GM19023 (cell line): ENCODE data around the gene HSFX3.
"Not testable (repeated sequence)": the region's sequence is repeated elsewhere in the genome, so short reads cannot be mapped to it uniquely, and the experiment has no call there.

Experiments
- ATAC-seq: cut with Tn5 transposase; IDR thresholded peaks from one replicate; pipeline ENCODE4 v1.9.1; 2021; ENCODE audit warnings: mild to moderate bottlenecking, moderate library complexity; ENCODE audit not compliant: unreplicated experiment

The HSFX3 gene

DNA sequence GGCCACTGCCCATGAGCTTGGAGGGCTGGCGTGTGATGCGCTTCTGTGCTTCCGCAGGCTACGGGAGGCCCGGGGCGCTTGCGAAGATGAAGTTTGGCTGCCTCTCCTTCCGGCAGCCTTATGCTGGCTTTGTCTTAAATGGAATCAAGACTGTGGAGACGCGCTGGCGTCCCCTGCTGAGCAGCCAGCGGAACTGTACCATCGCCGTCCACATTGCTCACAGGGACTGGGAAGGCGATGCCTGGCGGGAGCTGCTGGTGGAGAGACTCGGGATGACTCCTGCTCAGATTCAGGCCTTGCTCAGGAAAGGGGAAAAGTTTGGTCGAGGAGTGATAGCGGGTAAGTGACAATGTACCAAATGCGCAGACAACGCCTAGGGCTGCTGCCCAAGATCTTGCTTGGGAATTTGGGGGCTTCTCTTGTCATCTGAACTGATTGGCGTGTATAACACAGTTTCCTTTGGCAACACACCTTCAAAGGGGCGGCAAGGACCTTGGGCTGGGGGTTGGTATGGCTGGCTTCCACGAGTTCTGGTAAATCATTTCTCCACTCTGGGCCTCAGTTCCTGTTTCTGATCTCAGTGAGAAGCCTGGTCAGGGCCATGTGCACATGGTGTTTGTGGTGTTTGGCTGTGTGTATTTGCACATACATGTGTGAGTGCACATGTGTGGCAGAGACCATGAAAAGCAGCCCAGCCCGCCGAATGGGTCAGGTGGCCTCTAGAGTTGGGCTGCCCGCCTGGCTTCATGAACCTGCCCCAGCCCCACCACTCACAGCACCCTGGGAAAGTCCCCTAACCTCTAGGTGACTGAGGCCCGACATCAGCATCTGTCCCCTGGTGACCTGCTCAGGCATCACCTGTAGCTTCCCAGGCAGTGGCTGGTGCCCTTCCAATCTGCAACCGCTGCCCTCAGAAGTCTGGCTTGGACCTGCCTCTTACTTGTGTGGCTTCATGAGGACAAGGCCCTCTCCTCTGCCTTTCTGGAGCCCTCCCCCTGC lies 3.9 kb downstream of the HSFX3 start:
- ATAC-seq: peak; percentile 37

DNA sequence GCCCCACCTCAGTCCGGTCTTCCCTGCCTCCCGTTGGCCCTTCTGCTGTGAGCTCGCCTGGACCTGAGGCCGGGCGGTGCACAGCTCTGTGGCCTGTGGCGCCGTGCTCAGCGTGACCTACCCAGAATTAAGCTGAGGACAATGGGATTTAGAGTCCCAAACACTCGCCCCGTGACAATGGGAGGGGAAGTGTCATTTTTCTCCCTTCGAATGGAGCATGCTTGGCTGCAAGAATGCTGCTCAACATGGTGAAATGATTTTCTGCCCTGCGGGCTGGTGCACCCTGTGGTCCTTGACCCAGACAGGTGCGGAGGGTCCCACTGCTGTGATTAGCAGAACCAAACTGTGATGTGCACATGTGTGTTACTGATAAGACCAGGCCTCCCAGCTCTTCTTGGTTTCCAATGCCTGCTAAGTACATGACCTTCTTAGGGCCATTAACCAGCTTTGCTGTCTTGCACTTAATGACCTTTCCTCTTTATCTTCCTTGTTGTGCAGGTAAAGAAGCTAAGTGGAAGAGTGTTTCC lies 8.1 kb downstream of the HSFX3 start:
- ATAC-seq: no peak

DNA sequence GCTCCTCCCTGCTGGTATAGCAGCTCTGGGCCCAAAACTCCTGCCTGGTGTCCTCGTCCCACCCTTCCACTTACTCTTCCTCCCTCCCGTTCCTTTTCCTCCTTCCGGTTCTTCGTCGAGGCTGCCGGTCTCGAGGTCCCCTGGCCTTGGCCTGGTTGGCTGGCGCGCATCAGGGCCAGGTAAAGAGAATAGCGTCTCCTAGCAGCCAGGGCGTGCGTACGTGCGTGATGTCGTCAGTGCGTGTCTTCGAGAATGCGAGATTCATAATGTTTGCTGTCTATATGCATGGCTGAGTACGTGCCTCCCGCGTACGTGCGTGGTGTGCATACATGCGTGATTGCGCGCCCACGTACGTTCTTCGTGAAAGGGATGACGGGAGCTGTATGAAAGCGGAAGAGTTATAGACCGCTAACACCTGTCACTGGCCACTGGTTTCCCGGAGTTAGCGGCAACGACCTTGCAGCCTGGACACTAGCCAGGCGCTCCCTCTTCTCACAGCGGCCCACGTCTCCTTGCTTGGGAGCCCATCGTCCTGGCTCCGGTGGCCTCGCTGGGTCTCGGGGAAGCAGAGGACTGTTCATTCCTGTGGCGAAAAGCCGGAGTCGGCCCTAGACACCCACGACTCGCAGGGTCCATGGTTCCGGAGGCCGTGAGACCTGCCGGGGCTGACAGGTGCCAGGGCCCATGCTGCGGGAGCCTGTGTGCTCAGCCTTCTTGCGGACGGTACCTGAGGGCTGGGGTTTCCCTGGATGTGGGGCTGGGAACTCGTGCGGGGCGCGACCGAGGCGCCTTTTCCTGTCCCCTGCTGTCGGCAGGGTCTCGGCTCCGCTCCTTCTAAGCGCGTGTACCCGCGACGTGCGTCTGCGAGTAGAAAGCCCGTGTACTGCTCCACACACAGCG lies 8.9 kb downstream of the HSFX3 start, which contains the start of gene EOLA1:
EOLA1 (plus strand) TSS at position 392 of the 900 bp plus-strand sequence. CDS start 4,619 bp downstream, outside the sequence.
- peak; percentile 77 for ATAC-seq

DNA sequence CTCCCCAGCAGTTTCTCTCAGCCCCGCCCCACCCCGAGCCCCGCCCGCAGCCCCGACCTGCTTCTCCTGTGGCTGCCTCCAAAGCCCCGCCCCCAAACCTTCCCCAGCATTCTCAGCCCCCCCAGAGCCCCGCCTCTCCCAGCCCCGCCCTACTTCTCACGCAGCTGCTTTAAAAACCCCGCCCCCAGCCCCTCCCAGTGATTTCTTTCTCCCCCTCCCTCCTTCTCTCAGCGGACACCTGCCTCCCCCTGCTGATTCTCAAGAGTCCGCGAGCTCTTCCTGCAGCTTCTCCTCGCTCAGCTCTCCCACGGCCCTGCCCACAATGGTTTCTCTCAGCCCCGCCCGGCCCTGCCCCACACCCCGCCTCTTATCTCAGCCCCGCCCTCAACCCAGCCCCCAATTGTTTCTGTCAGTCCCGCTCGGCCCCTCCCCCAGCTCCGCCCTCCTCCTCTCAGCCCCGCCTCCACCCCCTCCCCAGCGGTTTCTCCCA lies 9.5 kb downstream of the HSFX3 start:
- ATAC-seq: peak; percentile 3

DNA sequence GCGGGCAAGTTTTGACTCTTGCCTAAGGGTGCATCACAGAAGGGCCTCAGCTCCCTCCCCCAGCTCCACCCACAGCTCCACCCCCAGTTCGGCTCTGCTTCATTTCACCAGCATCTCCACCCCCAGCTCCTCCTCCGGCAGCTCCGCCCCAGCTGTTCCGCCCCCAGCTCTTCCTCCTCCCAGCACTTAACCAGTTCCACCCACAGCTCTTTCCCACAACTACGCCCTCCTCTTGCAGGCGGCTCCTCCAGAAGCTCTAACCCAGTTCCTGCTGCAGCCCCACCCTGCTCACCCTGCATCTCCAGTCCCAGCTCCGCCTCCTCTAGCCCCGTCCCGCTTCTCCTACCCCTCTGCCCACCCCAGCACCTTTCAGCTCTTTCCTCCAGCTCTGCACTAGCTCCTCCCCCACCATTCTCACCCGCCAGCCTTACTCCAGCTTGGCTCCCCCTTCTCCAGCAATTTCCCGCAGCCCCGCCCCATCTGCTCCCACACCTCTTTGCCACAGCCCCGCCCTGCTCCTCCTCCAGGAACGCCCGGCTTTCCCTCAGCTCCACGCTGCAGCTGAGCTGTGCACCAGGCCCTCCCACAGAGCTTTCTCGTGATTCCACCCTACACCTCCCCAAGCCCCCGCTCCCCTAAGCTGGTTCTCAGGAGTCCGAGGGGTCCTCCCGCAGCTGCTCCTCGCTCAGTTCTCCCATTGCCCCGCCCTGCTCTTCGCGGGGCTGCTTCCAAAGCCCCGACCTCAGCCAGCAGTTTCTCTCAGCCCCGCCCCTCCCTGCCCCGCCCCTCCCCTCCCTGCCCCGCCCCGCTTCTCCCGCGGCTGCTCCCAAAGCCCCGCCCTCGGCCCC lies 10.2 kb downstream of the HSFX3 start:
- peak; percentile 45 for ATAC-seq

DNA sequence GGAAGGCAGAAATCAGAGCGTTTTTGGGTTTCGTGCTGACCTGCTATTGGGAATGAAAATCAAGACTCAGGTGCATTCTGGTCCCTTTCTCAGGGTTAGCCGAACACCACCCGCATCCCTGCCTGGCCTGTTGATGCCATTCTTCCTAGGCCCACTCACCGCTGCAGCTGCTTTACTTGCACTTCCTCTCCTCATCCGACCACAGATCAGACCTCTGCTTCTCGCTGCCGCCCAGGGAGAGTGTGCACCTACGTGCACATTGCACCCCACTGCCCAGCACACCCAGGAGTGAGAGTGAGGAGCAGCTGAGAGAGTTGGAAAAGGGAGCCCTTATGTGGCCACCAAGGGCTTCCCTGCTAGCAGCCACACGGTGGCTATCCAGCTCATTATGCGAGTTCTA lies 12.2 kb downstream of the HSFX3 start:
- not testable (repeated sequence) for ATAC-seq

DNA sequence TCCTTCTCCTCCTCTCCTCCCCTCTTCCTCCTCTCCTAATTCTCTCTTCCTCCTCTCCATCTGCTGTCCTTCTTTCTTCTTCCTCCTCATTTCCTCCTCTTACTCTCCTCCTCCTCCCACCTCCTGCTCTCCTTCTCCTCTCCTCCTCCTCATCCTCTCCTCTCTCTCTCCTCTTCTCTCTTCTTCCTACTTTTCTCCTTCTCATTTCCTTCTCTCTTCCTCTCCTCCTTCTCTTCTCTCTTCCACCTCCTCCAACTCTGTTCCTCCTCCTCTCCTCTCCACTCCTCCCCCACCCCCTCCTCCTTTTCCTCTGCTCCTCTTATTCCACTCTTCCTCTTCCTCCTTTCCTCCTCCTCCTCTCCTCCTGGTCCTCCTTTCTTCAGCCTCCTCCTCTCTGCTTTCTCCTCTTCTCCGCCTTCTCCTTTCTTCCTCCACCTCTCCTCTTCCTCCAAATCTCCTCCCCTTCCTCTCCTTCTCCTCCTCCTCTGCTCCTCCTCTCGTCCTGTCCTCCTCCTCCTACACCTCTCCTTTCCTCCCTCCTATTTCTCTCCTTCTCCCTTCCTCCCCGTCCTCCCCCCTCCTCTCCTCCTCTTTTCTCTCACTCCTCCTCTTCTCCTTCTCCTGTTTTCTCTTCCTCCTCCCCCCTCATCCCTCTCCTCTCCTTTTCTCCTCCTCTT lies 14.7 kb downstream of the HSFX3 start:
- not testable (repeated sequence) for ATAC-seq

DNA sequence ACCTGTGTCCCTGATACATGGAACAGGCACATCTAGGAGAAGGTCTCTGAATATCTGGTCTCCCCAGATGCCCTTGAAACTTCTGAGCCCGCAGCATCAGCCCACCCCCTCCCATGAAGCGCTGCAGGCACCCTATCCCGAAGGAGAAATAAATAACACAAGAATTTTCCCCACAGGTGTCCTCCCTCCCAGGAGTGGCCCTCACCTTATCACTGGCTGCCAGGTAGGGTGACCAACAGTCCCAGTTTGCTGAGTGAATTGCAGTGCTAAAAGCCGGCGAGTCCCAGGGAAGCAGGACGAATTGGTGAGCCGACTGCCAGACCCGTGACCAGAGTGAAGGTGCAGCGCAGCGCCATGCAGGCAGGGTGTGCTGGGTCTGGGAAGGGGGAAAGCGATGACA lies 15.7 kb downstream of the HSFX3 start:
- not testable (repeated sequence) for ATAC-seq

DNA sequence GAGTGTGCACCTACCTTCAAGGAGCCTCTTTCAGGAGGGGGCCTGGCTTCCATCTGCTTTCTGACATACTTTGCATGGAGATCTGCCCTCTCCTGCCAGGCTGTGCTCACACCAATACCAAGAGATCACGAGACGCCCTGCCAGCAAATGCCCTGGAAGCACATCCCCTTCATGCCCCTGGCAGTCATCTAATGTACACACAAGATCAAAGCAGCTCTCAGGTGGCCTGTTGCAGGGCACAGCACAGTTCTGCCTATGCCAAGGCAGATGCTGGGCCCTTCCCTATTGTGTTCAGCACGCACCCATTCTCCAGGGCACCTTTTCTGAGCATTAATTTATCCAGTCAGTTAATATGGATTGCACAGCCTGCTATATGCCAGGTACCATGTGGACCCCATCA lies 16.9 kb downstream of the HSFX3 start:
- not testable (repeated sequence) for ATAC-seq

DNA sequence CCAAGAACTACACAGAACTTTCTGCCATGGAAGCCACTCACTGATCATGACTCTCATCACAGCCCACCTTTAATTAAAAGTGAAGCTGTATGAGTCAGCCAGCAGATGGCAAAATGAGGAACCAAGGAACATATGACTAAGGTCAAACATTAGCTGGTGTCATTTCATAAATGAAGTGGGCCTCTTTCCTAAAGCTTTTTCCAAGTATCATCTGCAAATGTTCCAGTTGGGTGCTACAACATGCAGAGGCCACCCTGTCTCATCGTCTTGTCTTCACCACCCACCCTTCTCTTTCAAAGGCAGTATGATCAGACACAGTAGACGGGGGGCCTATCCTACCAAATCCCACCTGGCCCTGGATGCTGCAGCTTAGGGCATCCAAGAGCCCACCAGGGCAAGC lies 18.1 kb downstream of the HSFX3 start:
- ATAC-seq: no peak

DNA sequence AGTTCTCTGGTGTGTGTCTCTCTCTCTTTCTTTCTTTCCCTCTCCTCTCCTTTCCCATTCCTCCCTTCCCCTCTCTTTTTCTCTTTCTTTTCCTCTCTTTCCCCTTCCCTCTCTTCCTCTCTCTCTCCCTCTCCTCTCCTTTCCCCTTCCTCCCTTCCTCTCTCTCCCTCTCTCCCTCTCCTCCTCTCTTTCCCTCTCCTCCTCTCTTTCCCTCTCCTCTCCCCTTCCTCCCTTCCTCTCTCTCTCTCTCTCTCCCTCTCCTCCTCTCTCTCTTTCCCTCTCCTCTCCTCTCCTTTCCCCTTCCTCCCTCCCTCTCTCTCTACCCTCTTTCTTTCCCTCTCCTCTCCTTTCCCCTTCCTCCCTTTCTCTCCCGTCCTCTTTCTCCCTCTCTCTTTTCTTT lies 21.3 kb downstream of the HSFX3 start:
- no peak for ATAC-seq

DNA sequence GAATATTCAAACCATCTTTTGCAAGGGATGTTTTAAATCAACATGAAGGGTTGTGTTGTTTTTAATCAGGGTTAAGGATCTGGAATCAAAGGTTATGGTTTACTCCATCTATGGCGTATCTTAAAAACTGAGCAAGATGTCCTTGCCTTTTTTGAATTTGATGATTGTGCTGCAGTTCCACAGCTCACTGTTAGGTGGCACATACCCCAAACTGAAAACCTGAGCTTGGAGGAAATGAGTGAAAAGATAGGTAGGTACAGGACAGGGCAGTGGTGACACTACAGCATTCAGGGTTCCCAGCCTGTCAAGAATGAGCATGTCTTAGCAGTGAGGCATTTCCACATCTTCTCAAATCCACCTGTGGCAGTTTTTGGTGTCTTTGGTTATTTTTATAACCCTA lies 22.0 kb downstream of the HSFX3 start:
- peak; percentile 23 for ATAC-seq

DNA sequence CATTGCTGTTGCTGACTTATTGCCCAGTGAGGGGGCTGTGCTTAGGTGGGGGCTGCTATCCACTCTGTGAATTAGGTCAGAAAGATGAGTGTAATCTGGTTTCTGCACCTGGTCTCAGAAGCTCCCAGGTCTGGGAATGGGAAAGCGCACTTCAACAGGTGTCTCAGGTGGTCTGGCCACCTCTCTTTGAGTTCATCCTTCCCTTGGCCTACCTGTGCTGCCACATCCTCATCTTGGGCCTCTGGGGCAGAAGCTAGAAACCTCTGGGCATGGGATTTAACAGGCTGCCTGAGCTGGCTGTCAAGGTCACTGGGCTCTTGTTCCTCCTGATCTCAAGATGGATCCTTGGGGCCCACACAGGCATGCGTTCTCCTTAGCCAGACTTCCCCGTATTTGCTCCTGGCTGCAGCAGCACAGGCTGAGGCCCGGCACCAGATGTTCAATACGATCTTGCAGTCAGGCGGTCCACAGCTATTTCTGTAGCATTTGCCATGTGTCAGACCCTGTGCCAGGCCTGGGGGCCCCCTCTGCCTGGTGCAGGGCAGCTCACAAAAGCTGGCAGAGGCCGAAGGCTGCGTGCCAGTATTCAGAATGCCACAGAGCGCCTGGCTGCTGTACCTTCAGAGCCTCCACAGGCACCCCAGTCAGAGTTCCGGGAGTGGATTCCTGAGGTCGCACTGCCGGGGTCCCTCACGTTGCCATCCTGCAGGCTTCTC lies 23.2 kb downstream of the HSFX3 start:
- not testable (repeated sequence) for ATAC-seq

DNA sequence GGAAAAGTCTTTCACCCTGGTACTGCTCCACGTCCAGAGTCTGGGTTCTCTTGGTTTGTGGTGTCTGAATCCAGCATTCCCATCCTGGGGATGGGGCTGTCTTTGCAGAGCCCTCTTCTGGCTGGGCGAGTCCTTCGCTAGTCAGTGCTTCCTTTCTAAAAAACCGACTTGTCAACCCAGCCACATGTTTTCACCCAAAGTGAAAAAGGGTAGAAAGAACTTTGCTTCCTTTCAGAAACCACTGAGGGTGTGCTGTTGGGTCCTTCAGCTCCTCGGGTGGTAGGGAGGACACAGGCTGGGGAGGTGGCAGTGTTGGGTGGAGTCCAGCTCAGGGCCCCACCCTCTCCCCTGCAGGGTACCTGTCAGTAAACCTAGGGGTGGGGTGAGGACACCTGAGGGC lies 23.8 kb downstream of the HSFX3 start:
- peak; percentile 46 for ATAC-seq

DNA sequence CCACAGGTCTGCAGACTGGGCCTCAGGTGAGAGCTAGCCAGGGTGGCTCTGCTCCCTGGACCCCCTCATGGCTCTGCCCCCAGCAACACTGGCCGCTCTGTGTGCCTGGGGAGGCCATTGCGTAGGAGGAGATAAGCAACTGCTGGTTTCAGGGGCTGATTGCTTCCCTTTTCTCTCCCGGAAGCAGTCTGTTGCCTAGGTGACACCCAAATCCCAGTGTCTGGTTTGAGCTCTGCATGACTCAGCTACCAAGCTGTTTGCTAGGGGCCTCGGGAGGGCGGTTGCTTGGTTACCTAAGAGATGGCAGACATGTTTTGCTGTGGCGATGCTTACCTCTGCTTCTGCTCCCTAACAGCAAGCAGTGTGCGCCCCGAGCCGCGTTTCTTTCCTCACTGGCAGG lies 24.3 kb downstream of the HSFX3 start:
- peak; percentile 88 for ATAC-seq

DNA sequence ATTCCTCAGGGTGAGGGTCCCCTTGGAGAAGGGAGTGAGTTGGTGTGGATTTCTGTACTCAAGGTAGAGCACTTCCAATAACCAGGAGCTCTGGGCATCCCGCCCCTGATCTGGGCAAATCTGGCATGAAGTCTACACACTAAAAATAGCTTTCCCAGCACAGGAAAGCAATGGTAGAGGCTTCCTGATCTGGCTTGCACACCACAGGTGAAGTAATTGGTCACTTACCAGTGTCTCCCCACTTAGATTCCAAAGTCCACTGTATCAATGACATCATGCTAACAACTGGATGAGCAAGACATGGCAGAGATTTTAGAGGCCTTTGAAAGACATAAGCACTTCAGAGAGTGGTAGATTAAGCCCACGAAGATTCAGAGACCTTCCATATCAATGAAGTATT lies 26.8 kb downstream of the HSFX3 start:
- ATAC-seq: no peak

DNA sequence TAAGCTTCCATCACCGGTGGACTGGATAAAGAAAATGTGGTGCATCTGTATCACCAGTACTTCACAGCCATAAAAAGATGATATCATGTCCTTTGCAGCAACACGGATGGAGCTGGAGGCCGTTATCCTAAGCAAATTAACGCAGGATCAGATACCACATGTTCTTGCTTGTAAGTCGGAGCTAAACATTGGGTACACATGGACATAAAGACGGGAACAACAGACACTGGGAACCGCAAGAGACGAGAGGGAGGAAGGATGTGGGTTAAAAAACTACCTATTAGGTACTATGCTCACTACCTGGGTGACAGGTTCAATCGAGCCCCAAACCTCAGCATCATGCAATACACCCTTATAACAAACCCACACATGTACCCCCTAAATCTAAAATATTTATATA lies 28.3 kb downstream of the HSFX3 start:
- no peak for ATAC-seq

DNA sequence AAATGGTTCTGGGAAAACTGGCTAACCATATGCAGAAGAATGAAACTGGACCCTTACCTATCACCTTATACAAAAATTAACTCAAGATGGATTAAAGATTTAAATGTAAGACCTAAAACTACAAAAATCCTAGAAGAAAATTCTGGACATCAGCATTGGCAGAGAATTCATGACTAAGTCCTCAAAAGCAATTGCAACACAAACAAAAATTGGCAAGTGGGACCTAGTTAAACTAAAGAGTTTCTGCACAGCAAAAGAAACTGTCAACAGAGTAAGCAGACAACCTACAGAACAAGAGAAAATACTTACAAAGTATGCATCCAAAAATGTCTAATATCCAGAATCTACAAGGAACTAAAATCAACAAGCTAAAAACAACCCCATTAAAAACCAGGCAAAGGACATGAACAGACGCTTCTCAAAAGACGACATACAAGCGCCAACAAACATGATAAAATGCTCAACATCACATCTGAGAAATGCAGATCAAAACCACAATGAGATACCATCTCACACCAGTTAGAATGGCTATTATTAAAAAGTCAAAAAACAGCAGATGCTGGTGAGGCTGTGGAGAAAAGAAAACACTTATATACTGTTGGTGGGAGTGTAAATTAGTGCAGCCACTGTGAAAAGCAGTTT lies 29.0 kb downstream of the HSFX3 start:
- ATAC-seq: not testable (repeated sequence)
